ENCODE measurements around the gene SPN.
"Not testable (repeated sequence)": the region's sequence is repeated elsewhere in the genome, so short reads cannot be mapped to it uniquely, and the experiment has no call there.

DNA sequence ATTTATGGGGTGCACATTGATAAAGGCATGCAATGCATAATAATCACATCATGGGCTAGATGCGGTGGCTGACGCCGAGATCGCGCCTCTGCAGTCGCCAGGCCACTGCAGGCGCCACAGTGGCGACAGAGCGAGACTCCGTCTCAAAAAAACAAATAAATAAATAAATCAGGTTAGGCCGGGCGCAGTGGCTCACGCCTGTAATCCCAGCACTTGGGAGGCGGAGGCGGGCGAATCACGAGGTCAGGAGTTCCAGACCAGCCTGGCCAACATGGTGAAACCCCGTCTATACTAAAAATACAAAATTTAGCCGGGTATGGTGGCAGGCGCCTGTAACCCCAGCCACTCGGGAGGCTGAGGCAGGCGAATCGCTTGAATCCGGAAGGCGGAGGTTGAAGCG, 29.6 kb downstream of the SPN start:
- not testable (repeated sequence) for TF ChIP-seq CTCF, EP300, POLR2A (IDR thresholded peaks at IDR 0.05)

Measured in ovary (tissue), 3 donors.